ENCODE data around the gene POLE.

The POLE gene

GRCh38 chr12:132648616-132649225 is 38.4 kb downstream of the POLE start:
- no peak for DNase-seq

GRCh38 chr12:132647858-132648257 is 39.3 kb downstream of the POLE start:
- no peak for DNase-seq

- DNase-seq, result no peak
Observed at GRCh38 chr12:132646850-132647249, 40.3 kb downstream of the POLE start.

GRCh38 chr12:132642846-132643835 is 44.0 kb downstream of the POLE start:
- no peak for DNase-seq

DNA sequence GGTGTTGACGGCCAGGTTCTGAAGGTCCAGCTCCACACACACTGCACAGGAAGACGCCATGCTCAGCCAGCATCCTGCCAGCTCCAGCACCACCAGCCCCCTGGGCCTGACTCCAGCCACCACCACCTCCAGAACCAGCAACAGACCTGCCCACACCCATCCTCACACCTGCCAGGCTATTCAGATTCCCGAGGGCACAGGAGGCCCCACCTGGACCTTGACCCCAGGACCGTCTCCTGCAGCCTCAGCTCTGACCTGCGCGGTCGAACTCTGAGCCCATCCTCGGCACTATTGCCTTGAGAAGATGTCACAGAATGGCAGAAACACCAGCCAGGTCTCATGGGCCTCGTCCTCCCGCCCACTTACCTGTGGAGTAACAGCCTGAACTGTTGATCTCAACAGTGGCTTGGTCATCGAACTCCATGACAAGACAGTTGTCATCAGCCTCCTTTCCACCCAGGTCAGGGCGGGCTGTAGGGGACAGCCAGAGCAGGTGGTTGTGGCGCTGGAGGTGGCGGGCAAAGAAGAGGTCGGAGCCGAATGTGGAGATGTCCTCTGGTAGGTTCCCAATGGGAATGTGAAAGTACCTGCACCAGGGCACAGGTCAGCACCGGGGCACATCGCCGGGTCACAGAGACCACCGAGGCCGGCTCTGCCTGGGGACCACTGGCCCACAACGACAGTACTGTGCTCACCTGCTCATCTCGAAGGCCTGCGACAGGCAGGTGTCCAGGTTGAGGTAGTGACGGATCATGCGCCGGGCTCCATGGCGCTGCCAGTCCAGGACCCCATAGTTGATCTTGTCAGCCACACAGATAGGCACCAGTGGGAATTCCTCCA is 45.1 kb downstream of the POLE start:
- no peak for DNase-seq

GRCh38 chr12:132640936-132641335 is 46.2 kb downstream of the POLE start:
- DNase-seq, result no peak

- DNase-seq, result no peak
Observed at GRCh38 chr12:132639956-132640520, 47.1 kb downstream of the POLE start.

DNA sequence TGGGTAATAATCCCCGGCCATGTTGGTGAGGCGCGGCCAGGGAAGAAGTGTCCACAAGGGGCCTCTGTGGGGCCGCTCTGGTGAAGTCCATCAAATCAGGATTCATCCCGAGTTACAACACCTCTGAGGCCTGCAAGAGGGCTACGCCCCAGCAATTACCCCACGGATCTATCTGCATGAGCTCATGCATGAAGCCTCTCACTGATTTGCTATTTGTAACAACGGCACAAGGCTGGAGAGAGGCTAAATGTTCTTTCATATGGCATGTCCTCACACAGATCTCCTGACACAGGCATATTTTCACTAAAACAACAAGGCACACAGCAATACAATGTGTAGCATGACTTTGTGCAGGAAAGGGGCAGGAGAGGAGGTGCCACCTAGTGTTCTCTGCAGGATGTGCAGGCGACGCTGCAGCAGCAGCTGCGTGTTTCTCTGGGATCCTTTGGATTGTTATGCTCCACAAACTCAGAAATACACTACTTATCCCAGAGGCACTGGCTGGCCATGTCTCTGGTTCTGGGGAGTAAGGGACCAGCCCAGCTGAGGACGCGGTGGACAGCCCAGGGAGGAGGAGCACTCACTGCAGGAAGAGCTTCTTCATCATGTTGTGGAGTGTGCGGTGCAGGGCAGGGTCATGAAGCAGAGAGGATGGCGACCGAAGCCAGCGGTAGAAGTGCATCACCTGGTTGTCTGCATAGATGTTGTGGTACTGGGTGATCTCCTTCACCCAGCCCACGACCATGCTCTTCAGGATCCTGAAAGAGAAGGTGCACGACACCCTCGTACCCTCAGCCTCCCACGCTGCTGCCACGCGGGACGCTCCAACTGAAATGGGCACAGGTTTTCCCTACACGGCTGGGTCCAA is 48.4 kb downstream of the POLE start:
- DNase-seq, result no peak

DNA sequence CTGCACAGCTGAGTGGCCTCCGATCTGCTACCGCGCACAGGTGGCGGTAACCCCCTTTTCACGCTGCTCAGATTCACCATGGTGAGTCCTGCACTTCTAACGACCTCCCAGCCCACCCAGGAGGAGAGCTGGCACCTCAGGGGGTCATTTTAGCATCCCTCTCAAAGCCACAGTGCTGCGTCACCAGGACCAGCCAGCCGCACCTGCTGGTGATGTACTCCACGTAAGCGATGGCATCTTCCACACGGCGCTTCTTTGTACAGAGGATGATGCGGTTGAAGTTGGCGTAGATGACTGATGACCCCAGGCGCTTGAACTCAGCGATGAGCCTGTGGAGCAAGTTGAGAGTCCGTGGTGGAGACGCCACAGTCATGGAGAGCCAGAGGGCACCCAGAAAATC is 49.3 kb downstream of the POLE start:
- no peak for DNase-seq

- no peak for DNase-seq
Observed at GRCh38 chr12:132635076-132635955, 51.8 kb downstream of the POLE start.

DNA sequence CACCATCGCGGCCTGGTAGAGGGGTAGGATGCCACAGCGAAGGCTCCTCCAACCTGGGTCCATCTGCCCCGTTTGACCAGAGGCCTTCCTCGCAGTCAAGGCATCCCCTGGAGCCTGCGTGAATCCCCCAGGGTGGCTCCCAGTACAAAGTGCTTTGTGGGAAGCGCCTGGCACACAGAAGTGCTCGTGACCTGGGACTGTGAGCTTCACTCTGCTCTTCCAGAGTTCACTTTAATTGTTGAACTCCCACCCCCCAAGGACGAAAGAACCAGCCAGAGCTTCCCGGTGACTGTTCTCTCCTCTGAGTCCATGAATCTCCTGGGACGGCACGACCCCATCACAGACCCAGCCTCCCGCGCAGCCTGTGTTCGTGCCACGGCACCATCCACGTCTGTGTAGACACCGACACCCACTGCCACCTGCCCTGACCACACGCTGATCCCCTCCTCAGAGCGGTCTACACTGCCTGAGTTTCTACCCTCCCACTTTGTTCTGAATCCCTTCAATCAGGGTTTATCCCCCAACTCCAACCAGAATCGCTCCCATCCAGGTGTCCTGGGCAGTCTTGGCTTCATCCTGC is 52.6 kb downstream of the POLE start:
- no peak for DNase-seq

GRCh38 chr12:132633901-132634300 is 53.2 kb downstream of the POLE start:
- DNase-seq, result no peak

DNA sequence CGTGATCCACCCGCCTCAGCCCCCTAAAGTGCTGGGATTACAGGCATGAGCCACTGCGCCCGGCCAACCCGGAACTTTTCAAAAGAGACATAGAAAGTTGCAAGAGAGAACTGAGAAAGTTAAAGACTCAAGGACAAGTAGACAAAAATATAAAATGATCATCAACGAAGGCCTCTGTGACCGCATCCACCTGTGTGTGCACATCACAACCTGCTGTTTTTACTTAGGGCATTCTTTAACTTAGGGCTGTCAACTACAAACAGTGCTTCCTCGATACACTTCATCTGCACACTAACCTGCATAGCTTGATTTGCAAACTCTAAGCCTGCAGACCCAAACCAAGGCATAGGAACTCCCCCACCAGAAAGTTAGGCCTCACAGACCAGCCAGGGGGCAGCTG is 53.7 kb downstream of the POLE start:
- no peak for DNase-seq

- no peak for DNase-seq
Observed at GRCh38 chr12:132632521-132633228, 54.5 kb downstream of the POLE start.

- no peak for DNase-seq
Observed at GRCh38 chr12:132631666-132632065, 55.5 kb downstream of the POLE start.

DNA sequence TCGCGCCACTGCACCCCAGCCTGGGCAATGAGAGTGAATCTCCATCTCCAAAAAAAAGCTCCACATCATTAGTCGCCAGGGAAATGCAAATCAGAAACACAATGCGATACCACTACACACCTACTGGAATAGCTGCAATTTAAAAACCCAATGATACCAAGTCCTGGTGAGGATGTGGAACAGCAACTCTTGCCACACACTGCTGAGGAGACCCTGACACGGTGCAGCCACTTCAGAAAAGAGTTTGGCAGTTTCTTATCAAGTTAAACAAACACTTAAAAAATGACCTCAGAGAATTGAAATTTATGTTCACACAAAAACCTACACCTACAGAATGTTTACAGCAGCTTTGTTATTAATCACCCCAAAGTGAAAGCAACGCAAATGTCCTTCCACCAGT is 56.5 kb downstream of the POLE start:
- no peak for DNase-seq

DNA sequence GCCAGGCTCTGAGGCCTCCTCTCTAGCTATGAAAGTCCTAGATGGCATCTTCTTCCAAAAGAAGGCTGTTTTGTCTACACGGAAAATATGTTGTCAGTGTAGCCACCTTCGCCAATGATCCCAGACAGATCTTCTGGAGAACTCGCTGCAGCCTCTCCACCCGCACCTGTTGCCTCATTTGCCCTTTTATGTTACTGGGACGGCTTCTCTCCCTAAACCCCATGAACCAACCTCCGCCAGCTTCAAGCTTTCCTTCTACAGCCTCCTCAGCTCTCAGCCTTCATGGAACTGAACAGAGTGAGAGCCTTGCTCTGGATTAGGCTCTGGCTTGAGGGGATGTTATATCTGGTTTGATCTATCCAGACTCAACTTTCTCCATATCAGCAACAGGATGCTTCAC is 57.8 kb downstream of the POLE start:
- no peak for DNase-seq

DNA sequence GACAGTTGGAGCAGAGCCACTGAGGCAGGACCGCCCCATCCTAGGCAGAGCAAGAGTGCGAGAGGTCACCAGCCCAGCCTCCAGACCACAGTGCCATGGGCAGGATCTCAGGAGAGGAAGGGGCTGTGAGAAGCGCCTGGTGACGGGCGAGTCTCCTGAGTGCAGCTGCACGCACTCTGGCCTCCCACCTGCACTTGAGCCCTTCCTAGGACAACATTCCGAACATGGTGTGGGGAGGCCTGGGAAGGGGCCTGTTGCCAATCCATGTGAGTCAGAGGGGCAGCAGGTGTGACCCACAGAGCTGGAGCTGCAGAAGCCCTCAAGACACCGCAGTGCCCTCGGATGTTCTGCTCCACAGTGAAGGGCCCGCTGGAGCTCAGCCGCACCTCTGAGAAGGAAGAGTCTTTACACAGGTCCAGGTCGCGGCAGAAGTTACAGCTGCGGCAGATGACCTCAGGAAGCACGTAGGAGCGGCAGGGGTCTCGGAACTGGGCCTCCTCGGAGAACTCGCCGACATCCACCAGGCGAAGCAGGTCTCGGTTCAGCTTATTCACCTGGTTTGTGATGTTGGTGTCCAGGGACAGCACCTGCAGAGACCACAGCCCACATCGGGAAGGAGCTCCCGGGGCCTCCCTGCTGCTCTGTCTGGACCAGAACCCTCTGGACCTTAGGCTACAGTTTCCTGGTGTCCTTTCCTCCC is 61.3 kb downstream of the POLE start:
- no peak for DNase-seq

DNA sequence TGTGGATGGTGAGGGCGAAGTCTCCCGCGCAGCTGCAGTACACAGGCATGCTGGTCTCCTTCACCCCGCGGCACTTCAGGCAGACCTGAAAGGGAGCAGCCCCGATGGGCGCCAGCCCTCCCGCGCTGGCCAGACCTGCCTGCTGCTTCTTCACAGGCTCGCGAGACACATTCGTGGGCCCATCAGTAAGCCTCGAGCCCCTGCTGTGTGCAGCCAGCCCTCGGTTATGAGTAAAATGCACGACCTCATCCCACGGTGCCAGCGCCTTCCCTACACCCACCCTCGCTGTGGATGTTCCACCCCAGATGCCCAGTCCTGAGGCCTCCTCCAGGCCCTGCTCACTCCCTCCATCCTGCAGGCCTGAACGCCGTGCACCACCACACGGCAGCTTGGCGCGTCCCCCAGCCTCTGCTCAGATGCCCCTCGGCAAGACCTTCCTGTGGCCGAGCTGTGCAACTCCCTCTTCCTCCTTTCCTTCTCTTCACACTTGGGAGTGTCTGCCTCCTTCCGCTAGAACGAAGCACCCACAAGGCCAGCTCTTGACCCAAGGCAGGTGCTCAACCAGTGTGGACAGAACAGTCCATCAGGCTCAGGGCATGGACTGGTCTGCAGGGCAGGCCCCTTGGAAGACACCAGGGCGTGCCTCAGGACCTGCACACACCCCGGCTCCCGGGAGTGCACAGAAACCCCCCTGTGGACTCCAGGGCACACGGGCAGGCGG is 62.1 kb downstream of the POLE start:
- no peak for DNase-seq
